ENCODE measurements around the gene ATP9A. TPM values are rescaled to one million over a fixed set of nuclear protein-coding genes. Genes with fewer than 3 reads are reported as not detected.

ATP9A gene
- total and polyA plus RNA-seq, 10 of the 15 experiments (the other 5 are each of a cell fraction or from before 2014, with no cell fraction given), result 0.03 to 0.81 (median 0.14) TPM

DNA sequence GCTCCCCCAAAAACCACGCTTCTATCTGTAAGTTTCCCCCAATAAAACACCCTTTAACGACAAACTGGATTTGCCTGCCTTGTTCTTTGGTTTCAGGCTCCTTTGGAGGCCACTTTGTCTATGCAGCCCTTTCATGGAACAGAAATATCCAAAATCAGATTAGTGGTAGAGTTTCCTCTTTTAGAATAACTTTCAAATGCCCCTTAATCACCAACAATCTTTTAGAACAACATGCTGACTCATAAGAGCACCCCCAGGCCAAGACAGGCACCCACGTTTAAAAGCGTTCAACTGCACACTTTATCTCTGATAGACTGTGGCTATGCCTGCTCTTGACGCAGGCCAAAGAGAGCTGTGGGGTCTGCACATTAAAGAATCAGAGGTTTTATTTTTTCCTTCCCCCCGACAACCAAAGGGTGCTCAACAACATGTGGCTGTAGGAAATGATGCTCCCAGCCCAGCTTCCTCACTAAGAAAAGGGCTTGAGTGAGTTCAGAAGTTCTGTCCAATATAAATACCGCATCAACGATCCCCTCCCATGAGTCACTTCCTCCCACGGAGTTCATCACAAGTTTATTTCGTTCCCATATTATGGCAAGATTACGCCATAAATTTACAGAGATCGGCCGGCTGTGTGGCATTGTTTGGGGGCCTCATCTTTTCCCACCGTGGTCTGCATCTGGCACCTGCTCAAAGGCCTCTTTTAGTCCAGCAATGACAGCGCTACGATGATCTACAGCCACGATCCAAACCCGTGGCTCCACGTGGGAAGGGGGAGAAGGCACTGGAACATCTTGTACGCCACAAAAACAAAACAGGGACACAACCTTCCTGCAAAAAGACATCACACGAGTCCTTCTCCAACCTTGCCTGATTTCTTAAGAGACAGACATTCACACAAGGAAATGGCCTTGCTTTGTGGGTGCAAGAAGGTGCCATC lies 136.9 kb downstream of the ATP9A start:
- Histone ChIP-seq H3K4me1 (ENCODE audit: control insufficient read depth, insufficient read depth, low read length) (peaks cover 23% of the 10 kb centered on the region), H3K9ac (ENCODE audit: control insufficient read depth, insufficient read depth, low read length) (no peak overlapping the region), H3K79me2 (ENCODE audit: control insufficient read depth, insufficient read depth, low read length) (no peaks in the 10 kb centered on the region), H3K27ac (ENCODE audit: control insufficient read depth, insufficient read depth) (no peak overlapping the region), H4K20me1 (ENCODE audit: control insufficient read depth, insufficient read depth) (no peaks in the 10 kb centered on the region), H3K4me3 (no peak overlapping the region), H2AFZ (ENCODE audit: control insufficient read depth, low read depth, low read length) (no peak overlapping the region), H3K27me3 (replicated peaks in 1 of 2; ENCODE audit: control insufficient read depth in 2 of 2, insufficient read depth in 2 of 2, low read length in 1 of 2) (no peaks in the 10 kb centered on the region), H3K4me2 (ENCODE audit: control insufficient read depth, insufficient read depth) (0 out of 2 replicates have a peak overlapping the region, but pooled peaks have one; percentile 28), H3K9me3 (replicated peaks; ENCODE audit: control insufficient read depth, insufficient read depth, low read length) (no peaks in the 10 kb centered on the region; the same call in 1 of the 3 replicates), H3K36me3 (ENCODE audit: control insufficient read depth in 2 of 2, insufficient read depth in 2 of 2, low read length in 1 of 2) (no peaks in the 10 kb centered on the region)
- ChIA-PET POLR2A (no interaction called here), SMC1A (ENCODE audit: uncharacterized antibody, unreplicated experiment) (no interaction called here), CTCF (no interaction called here), RAD21 (ENCODE audit: unreplicated experiment) (no interaction called here)
- in situ Hi-C loops (cut with MboI), result no loop called here
- intact Hi-C loops (cut with micrococcal nuclease; ENCODE audit: unreplicated experiment), result loop anchor here (10.0 kb wide), 1 partner anchor 134 kb away; the partner anchor contains the start of gene ATP9A
- 13% methylated on average over 21 of the region's 21 CpGs for WGBS (ENCODE audit: insufficient coverage, insufficient replicate concordance, low lambda C conversion rate, missing lambda C conversion rate)
- peak; percentile 70 for ATAC-seq
- TF ChIP-seq EZH2 (IDR thresholded peaks at IDR 0.05; ENCODE audit: borderline replicate concordance, control insufficient read depth, low read depth, low read length), result no peak
- TF ChIP-seq SPI1 (IDR thresholded peaks at IDR 0.05; ENCODE audit: borderline replicate concordance, insufficient read depth, low read depth, low read length), result no peak
- TF ChIP-seq CEBPB (IDR thresholded peaks at IDR 0.05; ENCODE audit: borderline replicate concordance in 1 of 2, low read depth in 2 of 2, low read length in 2 of 2), result no peak
- TF ChIP-seq NRF1 (conservative IDR thresholded peaks at IDR 0.05; ENCODE audit: low read depth, low read length), result no peak
- TF ChIP-seq JUNB (IDR thresholded peaks at IDR 0.05), result peak; percentile 25; the same call in 1 of the 2 replicates
- no peak for FAIRE-seq
- no peak for DNase-seq (ENCODE audit: low read depth, low spot score)
- no TSS peak for BruUV-seq (replicated peaks)

Data from GM12878 (cell line).